Measurements from ENCODE around the gene PRIMA1. TPM values are rescaled to one million over a fixed set of nuclear protein-coding genes. Genes with fewer than 3 reads are reported as not detected.

PRIMA1 gene
- total RNA-seq, 1 experiment from 2014 or later, result 1.0 TPM

- POLR2A ChIA-PET, result no interaction called here
- peaks cover 9% of the 10 kb centered on the region for H3K4me1 Mint-ChIP-seq (ENCODE audit: low read depth, unreplicated experiment)
- no peaks in the 10 kb centered on the region for H3K36me3 Mint-ChIP-seq (ENCODE audit: insufficient read depth, unreplicated experiment)
- TF ChIP-seq CTCF (IDR thresholded peaks at IDR 0.05; ENCODE audit: insufficient read depth in 1 of 2, low read depth in 1 of 2, low read length in 1 of 2, severe bottlenecking in 1 of 2, unreplicated experiment in 1 of 2), result no peak
- peaks cover 2% of the 10 kb centered on the region for H3K27me3 Mint-ChIP-seq (ENCODE audit: insufficient read depth, unreplicated experiment)
- H3K27ac Mint-ChIP-seq (ENCODE audit: unreplicated experiment), result no peak overlapping the region
- no TSS peak for BruUV-seq (replicated peaks)
- H3K36me3 ChIP-seq (ENCODE audit: control insufficient read depth, insufficient read depth, low read length), result no peaks in the 10 kb centered on the region
- H3K9me3 Mint-ChIP-seq (ENCODE audit: unreplicated experiment), result no peaks in the 10 kb centered on the region
- no peak overlapping the region for H3K4me3 Mint-ChIP-seq (ENCODE audit: unreplicated experiment)
- no peaks in the 10 kb centered on the region for H3K9me3 ChIP-seq
- CTCF ChIA-PET, result no interaction called here
- no peaks in the 10 kb centered on the region; the same call in 1 of the 2 replicates for H3K27me3 ChIP-seq (replicated peaks; ENCODE audit: control insufficient read depth, insufficient read depth, low read length)
- H3K4me1 ChIP-seq, result no peaks in the 10 kb centered on the region
- intact Hi-C loops (cut with micrococcal nuclease; ENCODE audit: unreplicated experiment), result no loop called here
- no peak for DNase-seq
- no peak overlapping the region for H3K4me3 ChIP-seq (ENCODE audit: low read depth, low read length)
These were observed 79.5 kb downstream of the PRIMA1 start for GRCh38 chr14:93708800-93709199.

- H3K9me3 Mint-ChIP-seq (ENCODE audit: unreplicated experiment), result no peaks in the 10 kb centered on the region
- H3K27ac Mint-ChIP-seq (ENCODE audit: unreplicated experiment), result no peak overlapping the region
- CTCF ChIA-PET, result no interaction called here
- H3K27me3 Mint-ChIP-seq (ENCODE audit: insufficient read depth, unreplicated experiment), result peaks cover 2% of the 10 kb centered on the region
- BruUV-seq (replicated peaks), result no TSS peak
- POLR2A ChIA-PET, result no interaction called here
- no peak overlapping the region for H3K4me3 ChIP-seq (ENCODE audit: low read depth, low read length)
- no peak for DNase-seq
- H3K36me3 ChIP-seq (ENCODE audit: control insufficient read depth, insufficient read depth, low read length), result no peaks in the 10 kb centered on the region
- H3K4me1 ChIP-seq, result no peaks in the 10 kb centered on the region
- peaks cover 9% of the 10 kb centered on the region for H3K4me1 Mint-ChIP-seq (ENCODE audit: low read depth, unreplicated experiment)
- H3K27me3 ChIP-seq (replicated peaks; ENCODE audit: control insufficient read depth, insufficient read depth, low read length), result no peaks in the 10 kb centered on the region; the same call in 1 of the 2 replicates
- no peak overlapping the region for H3K4me3 Mint-ChIP-seq (ENCODE audit: unreplicated experiment)
- TF ChIP-seq CTCF (IDR thresholded peaks at IDR 0.05; ENCODE audit: insufficient read depth in 1 of 2, low read depth in 1 of 2, low read length in 1 of 2, severe bottlenecking in 1 of 2, unreplicated experiment in 1 of 2), result no peak
- H3K36me3 Mint-ChIP-seq (ENCODE audit: insufficient read depth, unreplicated experiment), result no peaks in the 10 kb centered on the region
- intact Hi-C loops (cut with micrococcal nuclease; ENCODE audit: unreplicated experiment), result no loop called here
- H3K9me3 ChIP-seq, result no peaks in the 10 kb centered on the region
These were observed 80.0 kb downstream of the PRIMA1 start for GRCh38 chr14:93708311-93708734.

- no peak for DNase-seq
- Histone ChIP-seq H3K4me1 (no peaks in the 10 kb centered on the region), H3K9me3 (no peaks in the 10 kb centered on the region), H3K27me3 (replicated peaks; ENCODE audit: control insufficient read depth, insufficient read depth, low read length) (no peaks in the 10 kb centered on the region; the same call in 1 of the 2 replicates), H3K36me3 (ENCODE audit: control insufficient read depth, insufficient read depth, low read length) (no peaks in the 10 kb centered on the region), H3K4me3 (ENCODE audit: low read depth, low read length) (no peak overlapping the region)
- Mint-ChIP-seq H3K27ac (ENCODE audit: unreplicated experiment) (no peak overlapping the region), H3K4me1 (ENCODE audit: low read depth, unreplicated experiment) (peaks cover 9% of the 10 kb centered on the region), H3K27me3 (ENCODE audit: insufficient read depth, unreplicated experiment) (peaks cover 5% of the 10 kb centered on the region), H3K4me3 (ENCODE audit: unreplicated experiment) (no peak overlapping the region), H3K36me3 (ENCODE audit: insufficient read depth, unreplicated experiment) (no peaks in the 10 kb centered on the region), H3K9me3 (ENCODE audit: unreplicated experiment) (no peaks in the 10 kb centered on the region)
- intact Hi-C loops (cut with micrococcal nuclease; ENCODE audit: unreplicated experiment), result no loop called here
- POLR2A ChIA-PET, result no interaction called here
- no TSS peak for BruUV-seq (replicated peaks)
- TF ChIP-seq CTCF (IDR thresholded peaks at IDR 0.05; ENCODE audit: insufficient read depth in 1 of 2, low read depth in 1 of 2, low read length in 1 of 2, severe bottlenecking in 1 of 2, unreplicated experiment in 1 of 2), result no peak
- CTCF ChIA-PET, result no interaction called here
These were observed 80.8 kb downstream of the PRIMA1 start for GRCh38 chr14:93707475-93707874.
